Choroid plexus epithelial cell (primary cell): Measurements from ENCODE around the gene PPOX.
A peak's percentile ranks its signal among the peaks of the same experiment; 100 is the strongest.

Experiments
- DNase-seq: peaks from one replicate; pipeline ENCODE4 v3.0.0-alpha.2; 2010; ENCODE audit warnings: low read depth
- H3K4me3 ChIP-seq: 2 replicates; pipeline ENCODE4 v1.5.1; 2011; ENCODE audit warnings: low read depth, mild to moderate bottlenecking, control low read depth, low read length, moderate library complexity
- TF ChIP-seq, protein P1 (sequence below): conservative IDR thresholded peaks from 2 replicates; pipeline ENCODE4 v1.5.1; 2011; ENCODE audit warnings: low read depth, mild to moderate bottlenecking, control low read depth, inconsistent platforms, low read length, moderate library complexity

Gene PPOX

DNA sequence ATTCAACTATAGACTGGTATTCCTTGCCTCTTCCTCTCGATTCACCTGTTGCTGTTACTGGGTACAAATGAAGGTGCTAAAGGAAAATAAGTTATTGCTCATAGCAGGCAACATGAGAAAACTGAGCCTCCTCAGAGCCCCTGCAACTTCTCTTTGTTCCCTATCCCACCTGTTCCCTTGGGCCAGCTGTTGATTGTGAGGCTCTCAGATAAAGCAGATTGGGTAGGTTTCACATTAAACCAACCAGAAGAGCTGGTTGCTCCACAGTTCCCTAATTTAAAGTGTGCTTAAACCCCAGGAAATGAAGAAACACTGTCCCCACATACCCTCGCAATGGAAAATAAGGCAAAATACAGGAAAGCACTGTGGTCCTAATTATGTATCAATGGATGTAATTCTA is 38.6 kb upstream of the PPOX start:
- no peak for DNase-seq
- TF ChIP-seq, protein P1, sequence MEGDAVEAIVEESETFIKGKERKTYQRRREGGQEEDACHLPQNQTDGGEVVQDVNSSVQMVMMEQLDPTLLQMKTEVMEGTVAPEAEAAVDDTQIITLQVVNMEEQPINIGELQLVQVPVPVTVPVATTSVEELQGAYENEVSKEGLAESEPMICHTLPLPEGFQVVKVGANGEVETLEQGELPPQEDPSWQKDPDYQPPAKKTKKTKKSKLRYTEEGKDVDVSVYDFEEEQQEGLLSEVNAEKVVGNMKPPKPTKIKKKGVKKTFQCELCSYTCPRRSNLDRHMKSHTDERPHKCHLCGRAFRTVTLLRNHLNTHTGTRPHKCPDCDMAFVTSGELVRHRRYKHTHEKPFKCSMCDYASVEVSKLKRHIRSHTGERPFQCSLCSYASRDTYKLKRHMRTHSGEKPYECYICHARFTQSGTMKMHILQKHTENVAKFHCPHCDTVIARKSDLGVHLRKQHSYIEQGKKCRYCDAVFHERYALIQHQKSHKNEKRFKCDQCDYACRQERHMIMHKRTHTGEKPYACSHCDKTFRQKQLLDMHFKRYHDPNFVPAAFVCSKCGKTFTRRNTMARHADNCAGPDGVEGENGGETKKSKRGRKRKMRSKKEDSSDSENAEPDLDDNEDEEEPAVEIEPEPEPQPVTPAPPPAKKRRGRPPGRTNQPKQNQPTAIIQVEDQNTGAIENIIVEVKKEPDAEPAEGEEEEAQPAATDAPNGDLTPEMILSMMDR = no peak
- H3K4me3 ChIP-seq = no peak overlapping the region

DNA sequence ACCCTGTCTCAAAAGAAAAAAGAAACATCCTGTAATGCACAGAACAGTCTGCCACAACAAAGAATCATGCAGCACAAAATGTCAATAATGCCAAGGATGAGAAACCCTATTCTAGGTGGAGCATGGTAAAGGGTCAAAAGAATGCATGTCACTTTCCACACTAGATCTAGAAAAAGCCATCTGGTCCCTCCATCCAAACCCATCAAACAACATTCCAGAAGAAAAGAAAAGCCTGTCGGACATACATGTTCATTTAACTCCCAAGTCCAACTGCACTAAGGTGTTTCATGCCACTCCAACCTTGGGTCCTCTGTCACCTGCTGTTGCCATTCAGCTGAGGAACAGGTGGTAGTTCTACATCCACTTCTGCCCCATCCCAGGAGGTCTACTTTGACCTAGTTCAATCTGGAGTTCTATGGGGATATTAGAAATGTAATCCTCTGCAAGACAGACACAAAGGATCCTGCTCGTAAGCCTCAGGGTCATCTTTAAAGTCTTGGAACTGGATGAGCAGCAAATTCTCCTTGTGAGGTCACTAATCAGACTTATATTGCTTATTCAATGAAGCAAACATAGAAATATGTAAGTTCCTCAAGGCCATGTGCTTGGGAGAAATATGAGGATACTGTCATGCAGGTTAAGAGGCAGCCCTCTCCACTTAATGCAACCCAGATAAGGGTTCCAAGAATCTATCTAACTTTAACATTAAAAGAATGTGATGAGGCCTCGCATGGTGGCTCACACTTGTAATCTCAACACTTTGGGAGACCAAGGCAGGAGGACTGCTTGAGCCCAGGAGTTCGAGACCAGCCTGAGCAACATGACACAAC is 37.4 kb upstream of the PPOX start:
- no peak for DNase-seq
- no peak overlapping the region for H3K4me3 ChIP-seq
- TF ChIP-seq, protein P1 = no peak

GRCh38 chr1:161130266-161130665 is 36.0 kb upstream of the PPOX start:
- TF ChIP-seq, protein P1 = no peak
- H3K4me3 ChIP-seq = no peak overlapping the region

GRCh38 chr1:161131523-161132409 is 34.5 kb upstream of the PPOX start:
- TF ChIP-seq, protein P1 = no peak
- peak; percentile 41 for DNase-seq
- peak overlapping the region; percentile 91 for H3K4me3 ChIP-seq

More at GRCh38 chr1:161130266-161130665, 36.0 kb upstream of the PPOX start:
- DNase-seq = no peak

- DNase-seq = peak; percentile 97
- TF ChIP-seq, protein P1 = no peak
- peak within 1 kb of the TSS; percentile 91 for H3K4me3 ChIP-seq
Measured at GRCh38 chr1:161132410-161133219, 33.6 kb upstream of the PPOX start, which contains the start of gene DEDD. DEDD (minus strand) TSS chr1:161132667; CDS start chr1:161124462, 8,205 bp downstream.

GRCh38 chr1:161133220-161133740 is 32.9 kb upstream of the PPOX start:
- TF ChIP-seq, protein P1 = no peak
- H3K4me3 ChIP-seq = peak overlapping the region; percentile 91
- DNase-seq = no peak
